GM12864 (cell line): ENCODE measurements around the gene TMEM181.
"Not testable (repeated sequence)": the region's sequence is repeated elsewhere in the genome, so short reads cannot be mapped to it uniquely, and the experiment has no call there.

Source experiments
- DNase-seq: peaks from one replicate; pipeline ENCODE4 v3.0.0-alpha.2; 2011; ENCODE audit warnings: low read depth
- H3K4me3 ChIP-seq: 2 replicates; pipeline ENCODE4 v1.5.1; 2011; ENCODE audit warnings: mild to moderate bottlenecking, low read depth, low read length, control low read depth
- TF ChIP-seq, protein P1 (sequence below): IDR thresholded peaks from 2 replicates; pipeline ENCODE4 v1.5.1; 2011; ENCODE audit warnings: low read depth, mild to moderate bottlenecking, moderate library complexity, low read length, control low read depth, inconsistent platforms; ENCODE audit errors: missing control alignments

Gene TMEM181

DNA sequence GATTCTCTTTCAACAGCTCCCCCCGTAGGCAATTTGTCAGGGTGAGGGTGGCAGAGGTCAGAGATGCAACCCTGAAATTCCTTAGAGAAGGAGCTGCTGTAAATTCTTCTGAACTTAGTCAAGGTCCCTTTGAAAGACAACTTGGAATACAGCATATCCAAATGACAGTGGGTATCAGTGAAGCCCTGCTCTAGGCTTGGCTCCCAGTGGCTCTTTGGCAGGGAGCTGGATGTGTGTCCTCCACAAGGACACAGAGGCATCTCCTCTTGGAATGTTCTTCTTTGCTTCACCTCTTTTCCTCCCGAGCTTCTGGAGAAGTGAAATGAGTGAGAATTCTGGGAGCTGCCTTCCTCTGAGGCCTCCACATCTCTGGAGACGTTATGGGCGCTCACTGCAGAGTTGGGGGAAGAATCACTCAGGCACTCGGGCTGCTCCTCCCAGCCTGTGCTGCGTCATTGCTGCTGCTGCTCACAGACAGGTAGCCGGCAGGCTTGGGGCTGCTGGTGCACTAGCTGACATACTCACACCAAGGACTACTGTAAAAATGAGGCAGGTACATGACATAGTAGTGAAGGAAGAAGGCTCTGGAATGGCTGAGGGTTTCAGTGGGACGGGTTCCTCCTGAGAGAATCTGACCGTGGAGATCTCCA lies 50.6 kb downstream of the TMEM181 start:
- no peak overlapping the region for H3K4me3 ChIP-seq
- TF ChIP-seq, protein P1, sequence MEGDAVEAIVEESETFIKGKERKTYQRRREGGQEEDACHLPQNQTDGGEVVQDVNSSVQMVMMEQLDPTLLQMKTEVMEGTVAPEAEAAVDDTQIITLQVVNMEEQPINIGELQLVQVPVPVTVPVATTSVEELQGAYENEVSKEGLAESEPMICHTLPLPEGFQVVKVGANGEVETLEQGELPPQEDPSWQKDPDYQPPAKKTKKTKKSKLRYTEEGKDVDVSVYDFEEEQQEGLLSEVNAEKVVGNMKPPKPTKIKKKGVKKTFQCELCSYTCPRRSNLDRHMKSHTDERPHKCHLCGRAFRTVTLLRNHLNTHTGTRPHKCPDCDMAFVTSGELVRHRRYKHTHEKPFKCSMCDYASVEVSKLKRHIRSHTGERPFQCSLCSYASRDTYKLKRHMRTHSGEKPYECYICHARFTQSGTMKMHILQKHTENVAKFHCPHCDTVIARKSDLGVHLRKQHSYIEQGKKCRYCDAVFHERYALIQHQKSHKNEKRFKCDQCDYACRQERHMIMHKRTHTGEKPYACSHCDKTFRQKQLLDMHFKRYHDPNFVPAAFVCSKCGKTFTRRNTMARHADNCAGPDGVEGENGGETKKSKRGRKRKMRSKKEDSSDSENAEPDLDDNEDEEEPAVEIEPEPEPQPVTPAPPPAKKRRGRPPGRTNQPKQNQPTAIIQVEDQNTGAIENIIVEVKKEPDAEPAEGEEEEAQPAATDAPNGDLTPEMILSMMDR = no peak
- DNase-seq = no peak

DNA sequence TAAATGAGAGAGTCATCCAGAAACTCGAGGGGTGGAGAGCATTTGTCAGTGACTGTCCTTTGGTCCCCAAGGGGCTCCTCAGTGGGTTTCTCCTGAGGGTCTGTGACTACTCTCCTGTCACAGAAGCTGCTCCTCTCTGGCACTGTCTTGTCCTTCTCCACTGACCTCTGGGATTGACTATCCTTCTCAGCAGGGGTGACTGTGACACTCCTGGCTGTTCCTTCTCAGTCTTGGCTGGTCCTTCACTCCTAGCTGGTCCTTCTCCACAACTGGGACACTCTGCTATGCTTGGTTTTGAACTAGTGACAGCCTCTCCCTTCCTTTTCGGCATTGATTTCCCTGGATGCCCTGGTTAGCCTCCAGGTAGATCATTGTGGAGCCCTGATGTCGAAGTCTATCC lies 51.1 kb downstream of the TMEM181 start:
- no peak overlapping the region for H3K4me3 ChIP-seq
- DNase-seq = no peak
- TF ChIP-seq, protein P1 = no peak

DNA sequence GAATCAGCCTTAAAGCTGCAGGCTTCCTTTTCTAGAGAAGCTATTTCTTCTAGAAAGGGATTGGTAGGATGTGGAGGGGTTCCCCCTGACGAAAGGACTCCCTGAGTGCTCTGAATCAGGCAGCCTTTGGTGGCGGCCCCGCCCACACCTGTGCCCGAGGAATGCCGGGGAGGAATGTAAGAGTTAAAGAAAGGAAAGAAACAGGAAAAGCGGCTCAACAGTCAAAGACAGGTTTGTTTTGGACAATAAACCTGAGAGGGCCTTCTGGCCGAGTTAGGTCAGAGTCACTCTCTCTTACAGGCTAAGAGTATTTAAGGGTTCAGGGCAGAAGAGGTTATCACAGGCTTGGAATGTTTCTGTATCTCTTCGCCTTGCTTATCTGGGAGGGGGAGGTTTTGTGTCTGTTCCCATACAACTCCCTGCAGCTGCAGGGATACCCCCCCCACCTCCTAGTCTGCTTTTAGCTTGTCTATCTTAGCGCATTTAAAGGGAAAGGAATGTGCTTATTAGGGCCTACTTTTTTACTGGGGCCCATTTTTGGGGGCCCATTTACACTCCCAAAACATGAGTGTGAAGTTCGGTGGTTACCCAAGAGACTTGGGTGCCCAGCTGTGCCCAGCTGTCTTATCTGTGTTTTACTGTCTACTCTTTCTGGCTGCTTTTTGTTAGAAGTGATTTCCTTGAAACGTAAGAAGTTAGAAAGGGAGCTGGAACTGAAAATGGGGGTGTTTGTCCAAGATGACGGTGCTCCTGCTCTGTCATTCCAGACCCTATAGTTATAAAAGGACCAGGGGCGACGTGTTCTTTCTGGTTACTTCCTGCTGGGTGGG lies 51.9 kb downstream of the TMEM181 start:
- no peak overlapping the region for H3K4me3 ChIP-seq
- TF ChIP-seq, protein P1 = no peak

DNA sequence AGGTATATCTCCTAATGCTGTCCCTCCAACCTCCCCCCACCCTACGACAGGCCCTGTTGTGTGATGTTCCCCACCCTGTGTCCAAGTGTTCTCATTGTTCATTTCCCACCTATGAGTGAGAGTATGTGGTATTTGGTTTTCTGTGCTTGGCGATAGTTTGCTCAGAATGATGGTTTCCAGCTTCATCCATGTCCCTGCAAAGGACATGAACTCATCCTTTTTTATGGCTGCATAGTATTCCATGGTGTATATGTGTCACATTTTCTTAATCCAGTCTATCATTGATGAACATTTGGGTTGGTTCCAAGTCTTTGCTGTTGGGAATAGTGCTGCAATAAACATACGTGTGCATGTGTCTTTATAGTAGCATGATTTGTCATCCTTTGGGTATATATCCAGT lies 54.7 kb downstream of the TMEM181 start:
- not testable (repeated sequence) for DNase-seq, H3K4me3 ChIP-seq

More for the DNA sequence above, 51.9 kb downstream of the TMEM181 start:
- DNase-seq = no peak

DNA sequence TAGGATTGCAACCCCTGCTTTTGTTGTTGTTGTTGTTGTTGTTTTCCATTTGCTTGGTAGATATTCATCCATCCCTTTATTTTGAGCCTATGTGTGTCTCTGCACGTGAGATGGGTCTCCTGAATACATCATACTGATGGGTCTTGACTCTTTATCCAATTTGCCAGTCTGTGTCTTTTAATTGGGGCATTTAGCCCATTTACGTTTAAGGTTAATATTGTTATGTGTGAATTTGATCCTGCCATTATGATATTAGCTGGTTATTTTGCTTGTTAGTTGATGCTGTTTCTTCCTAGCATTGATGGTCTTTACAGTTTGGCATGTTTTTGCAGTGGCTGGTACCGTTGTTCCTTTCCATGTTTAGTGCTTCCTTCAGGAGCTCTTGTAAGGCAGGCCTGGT lies 58.4 kb downstream of the TMEM181 start:
- DNase-seq, H3K4me3 ChIP-seq: not testable (repeated sequence)

DNA sequence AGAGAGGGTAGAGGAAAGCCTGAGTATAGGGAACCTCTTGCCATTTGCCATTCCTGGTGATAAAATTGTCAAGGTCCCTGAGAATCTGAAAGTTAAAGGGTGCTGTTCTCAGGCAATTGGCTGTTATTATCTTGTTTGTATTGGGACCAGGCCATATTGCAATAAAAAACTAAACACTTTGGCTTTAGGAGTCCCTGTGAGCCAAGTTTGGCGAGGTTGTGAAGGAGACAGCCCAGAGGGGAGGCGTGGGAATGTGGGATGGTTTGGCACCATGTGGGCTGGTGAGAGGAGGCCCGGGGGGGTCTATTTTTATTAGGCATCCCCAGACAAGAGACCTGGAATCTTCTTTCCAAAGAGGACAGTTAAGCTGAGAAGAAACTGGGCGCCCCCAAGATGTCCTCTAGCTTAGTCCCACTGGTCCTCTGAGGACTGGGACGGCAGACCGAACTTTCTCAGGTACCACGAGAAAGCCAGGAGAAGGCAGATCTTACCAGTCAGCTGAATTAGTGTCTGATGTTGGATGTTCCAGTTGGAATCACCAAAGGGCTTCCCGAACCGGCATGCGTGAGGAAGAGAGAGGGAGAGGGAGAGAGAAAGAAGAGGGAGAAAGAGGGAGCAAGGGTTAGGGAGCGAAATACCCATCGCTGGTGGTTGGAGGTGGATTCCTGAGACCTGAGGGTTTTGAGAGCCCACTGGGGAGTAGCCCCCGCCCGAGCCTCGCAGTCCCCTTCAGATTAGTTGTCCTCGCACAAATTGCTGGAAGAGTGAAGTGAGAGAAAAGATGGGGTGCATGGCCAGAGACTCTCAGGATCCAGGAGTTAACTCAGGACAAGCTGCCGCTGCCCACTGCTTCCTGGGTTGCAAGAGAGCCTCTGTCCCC lies 60.3 kb downstream of the TMEM181 start:
- DNase-seq = no peak
- TF ChIP-seq, protein P1 = no peak
- no peak overlapping the region for H3K4me3 ChIP-seq

DNA sequence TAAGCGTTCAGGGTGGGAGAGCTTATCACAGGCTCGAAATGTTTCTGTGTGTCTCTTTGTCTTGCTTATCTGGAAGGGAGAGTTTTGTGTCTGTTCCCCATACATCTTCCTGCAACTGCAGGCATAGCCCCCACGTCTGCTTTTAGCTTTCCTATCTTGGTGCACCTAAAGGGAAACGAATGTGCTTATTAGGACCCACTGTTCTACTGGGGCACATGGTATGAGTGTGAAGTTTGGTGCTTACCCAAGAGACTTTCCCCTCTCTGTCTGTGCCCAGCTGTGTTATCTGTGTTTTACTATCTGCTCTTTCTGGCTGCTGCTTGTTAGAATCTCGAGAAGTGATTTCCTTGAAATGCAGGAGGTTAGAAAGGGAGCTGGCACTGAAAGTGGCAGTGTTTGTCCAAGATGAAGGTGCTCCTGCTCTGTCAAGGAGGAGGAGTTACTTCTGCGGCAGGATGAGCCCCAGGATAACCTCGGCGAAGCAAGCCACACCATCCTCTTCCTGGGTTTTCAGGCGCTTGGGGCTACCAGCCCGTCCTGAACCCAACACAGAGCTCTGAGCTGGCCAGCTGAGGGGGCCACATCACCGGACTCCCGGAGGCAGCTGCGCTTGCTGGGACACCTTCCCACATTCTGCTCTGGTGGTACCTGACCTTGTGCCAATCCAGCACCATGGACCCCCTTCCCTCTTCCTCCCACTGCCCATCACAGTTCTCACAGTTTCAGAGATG lies 61.2 kb downstream of the TMEM181 start:
- TF ChIP-seq, protein P1 = no peak
- DNase-seq = no peak
- no peak overlapping the region for H3K4me3 ChIP-seq
